Measurements from ENCODE around the gene RFXANK.

GRCh38 chr19:19179548-19180441, 12.3 kb upstream of the RFXANK start:
- no peak for TF ChIP-seq EZH2 (IDR thresholded peaks at IDR 0.05; ENCODE audit: insufficient read depth, low read length)
- TF ChIP-seq, protein P1, sequence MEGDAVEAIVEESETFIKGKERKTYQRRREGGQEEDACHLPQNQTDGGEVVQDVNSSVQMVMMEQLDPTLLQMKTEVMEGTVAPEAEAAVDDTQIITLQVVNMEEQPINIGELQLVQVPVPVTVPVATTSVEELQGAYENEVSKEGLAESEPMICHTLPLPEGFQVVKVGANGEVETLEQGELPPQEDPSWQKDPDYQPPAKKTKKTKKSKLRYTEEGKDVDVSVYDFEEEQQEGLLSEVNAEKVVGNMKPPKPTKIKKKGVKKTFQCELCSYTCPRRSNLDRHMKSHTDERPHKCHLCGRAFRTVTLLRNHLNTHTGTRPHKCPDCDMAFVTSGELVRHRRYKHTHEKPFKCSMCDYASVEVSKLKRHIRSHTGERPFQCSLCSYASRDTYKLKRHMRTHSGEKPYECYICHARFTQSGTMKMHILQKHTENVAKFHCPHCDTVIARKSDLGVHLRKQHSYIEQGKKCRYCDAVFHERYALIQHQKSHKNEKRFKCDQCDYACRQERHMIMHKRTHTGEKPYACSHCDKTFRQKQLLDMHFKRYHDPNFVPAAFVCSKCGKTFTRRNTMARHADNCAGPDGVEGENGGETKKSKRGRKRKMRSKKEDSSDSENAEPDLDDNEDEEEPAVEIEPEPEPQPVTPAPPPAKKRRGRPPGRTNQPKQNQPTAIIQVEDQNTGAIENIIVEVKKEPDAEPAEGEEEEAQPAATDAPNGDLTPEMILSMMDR (IDR thresholded peaks at IDR 0.05; ENCODE audit: insufficient read depth, low read depth, low read length): no peak

Data from astrocyte (in vitro differentiated cells and primary cell).